Smooth muscle cell (in vitro differentiated cells): Measurements from ENCODE around the gene GBGT1. TPM values are rescaled to one million over a fixed set of nuclear protein-coding genes. Genes with fewer than 3 reads are reported as not detected.

Experiments used
- DNase-seq: peaks from one replicate; lab custom pipeline; 2025; ENCODE audit not compliant: unreplicated experiment; lab: John Stamatoyannopoulos, UW
- H2AFZ ChIP-seq: fragments of 200-600 bp; sonication (generic); 2 replicates; pipeline ENCODE4 v1.6.0; 2016; ENCODE audit warnings: antibody characterized with exemption, low read depth, mild to moderate bottlenecking
- H3F3A ChIP-seq: fragments of 200-600 bp; sonication (generic); 2 replicates; pipeline ENCODE4 v1.6.0; 2017; ENCODE audit warnings: antibody characterized with exemption, low read depth
- H3K27ac ChIP-seq: fragments of 200-600 bp; sonication (generic); 2 replicates; pipeline ENCODE4 v1.5.1; 2016; ENCODE audit warnings: low read depth, mild to moderate bottlenecking
- H3K27me3 ChIP-seq: fragments of 200-600 bp; sonication (generic); 2 replicates; pipeline ENCODE4 v1.6.1; 2016; ENCODE audit warnings: low read depth, mild to moderate bottlenecking
- H3K36me3 ChIP-seq: fragments of 200-600 bp; sonication (generic); 2 replicates; pipeline ENCODE4 v1.5.1; 2016; ENCODE audit warnings: low read depth
- H3K4me1 ChIP-seq: fragments of 200-600 bp; sonication (generic); 2 replicates; pipeline ENCODE4 v1.5.1; 2016; ENCODE audit warnings: low read depth
- H3K4me2 ChIP-seq: fragments of 200-600 bp; sonication (generic); 2 replicates; pipeline ENCODE4 v1.6.0; 2016; ENCODE audit warnings: mild to moderate bottlenecking
- H3K4me3 ChIP-seq: fragments of 200-600 bp; sonication (generic); 2 replicates; pipeline ENCODE4 v1.5.1; 2016; ENCODE audit warnings: mild to moderate bottlenecking
- H3K79me2 ChIP-seq: fragments of 200-600 bp; sonication (generic); 2 replicates; pipeline ENCODE4 v1.6.0; 2016; ENCODE audit warnings: low read depth, mild to moderate bottlenecking
- H3K9ac ChIP-seq: fragments of 200-600 bp; sonication (generic); 2 replicates; pipeline ENCODE4 v1.6.0; 2016; ENCODE audit warnings: low read depth
- H3K9me3 ChIP-seq: fragments of 200-600 bp; sonication (generic); replicated peaks from 2 replicates; pipeline ENCODE4 v1.5.1; 2016; ENCODE audit warnings: low read depth
- H4K20me1 ChIP-seq: fragments of 200-600 bp; sonication (generic); 2 replicates; pipeline ENCODE4 v1.6.0; 2016; ENCODE audit warnings: low read depth
- WGBS: methylation state at CpG from one replicate; pipeline ENCODE4 v1.1.7; 2016; ENCODE audit warnings: low lambda C conversion rate; 5-methylcytosine and 5-hydroxymethylcytosine counted together
- polyA plus RNA-seq: library from polyadenylated mRNA; unstranded; fragments of >200 nt; fragmentation: Nextera tagmentation; extraction: Ambion mirVana; gene quantifications from 2 replicates; pipeline ENCODE4 v1.2.1, GENCODE V29; 2016
- total RNA-seq: library from RNA; depleted of rRNA; stranded (reverse); fragments of >200 nt; gene quantifications from 2 replicates; pipeline ENCODE4 v1.2.3, GENCODE V29; 2014
- TF ChIP-seq, protein P1 (sequence below): fragments of 200-600 bp; sonication (generic); IDR thresholded peaks from 2 replicates; pipeline ENCODE4 v1.5.1; 2017; ENCODE audit warnings: borderline replicate concordance, mild to moderate bottlenecking, antibody characterized with exemption; ENCODE audit not compliant: insufficient read depth, poor library complexity, severe bottlenecking

Gene GBGT1
- total and polyA plus RNA-seq, 2 experiments from 2014 or later, result 4.5 to 11.3 TPM

DNA sequence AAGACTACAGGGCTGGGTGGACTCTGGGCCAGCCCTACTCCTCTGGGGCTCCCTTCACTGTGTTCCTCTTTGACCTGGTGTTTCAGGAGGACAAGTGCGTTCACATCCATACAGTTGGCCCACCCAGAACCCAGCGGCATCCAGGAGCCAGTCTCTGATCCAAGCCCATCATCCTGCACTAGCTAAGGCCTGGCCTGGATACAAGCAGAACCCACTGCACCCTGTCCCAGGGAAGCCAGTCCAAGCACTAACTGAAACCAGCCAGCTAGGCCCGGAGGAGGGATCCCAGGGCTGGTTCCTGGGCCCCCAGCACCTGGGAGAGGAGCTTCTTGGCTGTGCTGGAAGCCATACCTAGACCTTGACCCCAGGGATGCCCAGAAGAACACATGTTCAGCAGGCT, 4.1 kb upstream of the GBGT1 start:
- TF ChIP-seq, protein P1, sequence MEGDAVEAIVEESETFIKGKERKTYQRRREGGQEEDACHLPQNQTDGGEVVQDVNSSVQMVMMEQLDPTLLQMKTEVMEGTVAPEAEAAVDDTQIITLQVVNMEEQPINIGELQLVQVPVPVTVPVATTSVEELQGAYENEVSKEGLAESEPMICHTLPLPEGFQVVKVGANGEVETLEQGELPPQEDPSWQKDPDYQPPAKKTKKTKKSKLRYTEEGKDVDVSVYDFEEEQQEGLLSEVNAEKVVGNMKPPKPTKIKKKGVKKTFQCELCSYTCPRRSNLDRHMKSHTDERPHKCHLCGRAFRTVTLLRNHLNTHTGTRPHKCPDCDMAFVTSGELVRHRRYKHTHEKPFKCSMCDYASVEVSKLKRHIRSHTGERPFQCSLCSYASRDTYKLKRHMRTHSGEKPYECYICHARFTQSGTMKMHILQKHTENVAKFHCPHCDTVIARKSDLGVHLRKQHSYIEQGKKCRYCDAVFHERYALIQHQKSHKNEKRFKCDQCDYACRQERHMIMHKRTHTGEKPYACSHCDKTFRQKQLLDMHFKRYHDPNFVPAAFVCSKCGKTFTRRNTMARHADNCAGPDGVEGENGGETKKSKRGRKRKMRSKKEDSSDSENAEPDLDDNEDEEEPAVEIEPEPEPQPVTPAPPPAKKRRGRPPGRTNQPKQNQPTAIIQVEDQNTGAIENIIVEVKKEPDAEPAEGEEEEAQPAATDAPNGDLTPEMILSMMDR, result no peak
- H3F3A ChIP-seq, result peaks cover 10% of the 10 kb centered on the region
- H3K4me2 ChIP-seq, result peak overlapping the region; percentile 35
- H3K9ac ChIP-seq, result no peak overlapping the region
- H3K79me2 ChIP-seq, result no peaks in the 10 kb centered on the region
- DNase-seq, result no peak
- H4K20me1 ChIP-seq, result no peaks in the 10 kb centered on the region
- WGBS, result 90% methylated on average over 3 of the region's 3 CpGs
- no peak overlapping the region for H2AFZ ChIP-seq
- H3K9me3 ChIP-seq, result no peaks in the 10 kb centered on the region
- peak overlapping the region; percentile 66 for H3K27ac ChIP-seq
- H3K27me3 ChIP-seq, result no peaks in the 10 kb centered on the region
- H3K4me3 ChIP-seq, result no peak overlapping the region
- H3K4me1 ChIP-seq, result no peaks in the 10 kb centered on the region
- H3K36me3 ChIP-seq, result no peaks in the 10 kb centered on the region

DNA sequence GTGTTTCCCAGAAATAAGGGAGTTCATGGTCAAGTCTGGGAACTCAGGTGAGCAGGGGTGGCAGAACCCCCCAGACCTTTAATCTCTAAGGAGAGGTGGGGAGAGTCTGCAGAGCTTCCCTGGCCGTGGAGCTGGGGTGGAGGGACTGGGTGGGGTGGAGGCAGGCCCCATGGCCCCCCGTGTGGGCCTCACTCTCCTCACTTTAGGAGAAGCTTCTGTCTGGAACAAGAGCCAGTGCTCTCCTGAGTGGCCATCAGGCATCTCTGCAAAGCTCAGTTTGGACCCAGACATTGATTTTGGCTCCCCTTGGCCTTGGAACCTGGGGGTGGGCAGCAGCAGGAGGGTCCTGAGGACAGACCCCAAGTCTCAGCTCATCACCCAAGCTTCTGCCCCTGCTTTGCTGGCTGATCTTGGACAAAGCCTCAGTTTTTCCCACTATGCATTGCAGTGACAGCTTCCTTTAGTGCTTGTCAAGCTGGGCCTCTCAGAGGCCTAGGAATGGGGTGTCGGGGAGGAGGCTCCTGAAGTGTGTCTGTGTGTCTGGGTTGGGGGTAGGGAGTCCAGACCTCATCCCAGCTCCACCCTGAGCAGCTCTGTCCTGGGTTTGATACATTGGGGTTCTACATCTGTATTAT, 3.5 kb upstream of the GBGT1 start:
- Histone ChIP-seq H3K4me2 (no peak overlapping the region), H3K79me2 (no peaks in the 10 kb centered on the region), H3K9ac (no peak overlapping the region), H3K4me1 (no peaks in the 10 kb centered on the region), H3F3A (peaks cover 10% of the 10 kb centered on the region), H3K27ac (no peak overlapping the region), H3K4me3 (no peak overlapping the region), H2AFZ (no peak overlapping the region), H3K9me3 (no peaks in the 10 kb centered on the region), H4K20me1 (no peaks in the 10 kb centered on the region), H3K27me3 (no peaks in the 10 kb centered on the region), H3K36me3 (no peaks in the 10 kb centered on the region)
- no peak for DNase-seq
- TF ChIP-seq, protein P1, result no peak
- 79% methylated on average over 3 of the region's 3 CpGs for whole genome bisulfite sequencing

DNA sequence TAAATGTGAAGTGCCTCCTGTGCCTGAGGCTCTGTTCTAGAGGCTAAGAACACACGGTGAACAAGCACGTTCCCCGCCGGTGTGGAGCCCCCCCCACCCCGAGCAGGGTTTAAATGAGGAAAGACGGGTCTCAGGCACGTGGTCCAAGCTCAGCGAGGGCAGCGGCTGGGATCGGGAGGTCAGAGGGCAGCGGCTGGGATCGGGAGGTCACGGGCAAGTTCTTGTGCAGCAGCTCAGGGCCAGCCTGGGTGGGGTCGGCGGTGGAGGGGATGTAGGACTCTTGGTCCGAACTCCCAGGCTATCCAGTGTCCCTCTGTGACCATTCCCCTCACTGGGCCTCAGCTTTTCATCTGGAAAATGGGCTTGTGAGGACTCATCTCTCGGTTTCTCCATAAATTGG, 2.7 kb upstream of the GBGT1 start:
- H3K4me3 ChIP-seq, result no peak overlapping the region
- H3K27me3 ChIP-seq, result no peaks in the 10 kb centered on the region
- H3K36me3 ChIP-seq, result no peaks in the 10 kb centered on the region
- no peaks in the 10 kb centered on the region for H3K9me3 ChIP-seq
- peaks cover 4% of the 10 kb centered on the region for H4K20me1 ChIP-seq
- no peak overlapping the region for H3K4me2 ChIP-seq
- no peak for DNase-seq
- H3K27ac ChIP-seq, result no peak overlapping the region
- WGBS, result 93% methylated on average over 17 of the region's 17 CpGs
- H2AFZ ChIP-seq, result no peak overlapping the region
- H3K4me1 ChIP-seq, result no peaks in the 10 kb centered on the region
- TF ChIP-seq, protein P1, result no peak
- H3F3A ChIP-seq, result peaks cover 10% of the 10 kb centered on the region
- H3K9ac ChIP-seq, result no peak overlapping the region
- no peaks in the 10 kb centered on the region for H3K79me2 ChIP-seq

DNA sequence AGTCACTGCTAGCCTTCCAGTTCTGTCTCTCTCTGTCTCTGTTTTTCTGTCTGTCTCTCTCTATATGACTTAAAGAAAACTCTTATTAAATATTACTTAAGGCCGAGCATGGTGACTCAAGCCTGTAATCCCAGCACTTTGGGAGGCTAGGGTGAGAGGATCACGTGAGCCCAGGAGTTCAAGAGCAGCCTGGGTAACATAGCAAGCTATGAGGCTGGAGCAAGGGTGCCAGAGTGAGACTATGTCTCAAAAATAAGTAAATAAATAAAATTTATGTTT, 1.7 kb upstream of the GBGT1 start:
- 43% methylated on average over 2 of the region's 2 CpGs for WGBS
- Histone ChIP-seq H3K27me3 (no peaks in the 10 kb centered on the region), H4K20me1 (peaks cover 6% of the 10 kb centered on the region), H3K9ac (no peak overlapping the region), H3K9me3 (no peaks in the 10 kb centered on the region), H3F3A (peaks cover 10% of the 10 kb centered on the region), H3K79me2 (no peaks in the 10 kb centered on the region), H2AFZ (no peak overlapping the region), H3K4me3 (no peak overlapping the region), H3K27ac (peak overlapping the region; percentile 19), H3K36me3 (no peaks in the 10 kb centered on the region), H3K4me1 (no peaks in the 10 kb centered on the region), H3K4me2 (peak overlapping the region; percentile 39)
- DNase-seq, result no peak
- TF ChIP-seq, protein P1, result no peak
